ENCODE data around the gene PRAMEF11.
"Not testable (repeated sequence)": the region's sequence is repeated elsewhere in the genome, so short reads cannot be mapped to it uniquely, and the experiment has no call there.

PRAMEF11 gene

DNA sequence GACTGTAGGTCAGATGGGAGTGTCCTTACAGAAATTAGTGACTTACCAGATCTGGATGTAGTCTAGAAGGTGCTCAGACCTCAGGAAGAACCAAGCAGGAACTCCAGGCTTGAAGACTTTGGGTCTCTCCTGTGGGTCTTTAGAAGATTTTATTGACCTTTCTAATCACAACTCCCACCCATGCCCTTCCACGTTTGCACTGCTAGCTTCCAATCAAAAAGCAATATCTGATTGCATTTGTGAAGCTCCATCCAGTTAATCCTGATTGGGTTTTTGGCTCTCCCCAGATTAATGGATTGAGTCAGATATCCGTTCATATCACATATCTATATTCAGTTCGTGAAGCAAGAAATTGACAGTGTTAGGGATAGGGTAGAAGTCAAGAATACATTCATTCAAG, at the start of gene PRAMEF11:
Gene PRAMEF11 (minus strand): TSS at position 101 of the 400 bp plus-strand sequence. CDS start 2,621 bp downstream, outside the sequence.
- not testable (repeated sequence) for DNase-seq (ENCODE audit: low read depth in 4 of 4, low spot score in 1 of 4)

DNA sequence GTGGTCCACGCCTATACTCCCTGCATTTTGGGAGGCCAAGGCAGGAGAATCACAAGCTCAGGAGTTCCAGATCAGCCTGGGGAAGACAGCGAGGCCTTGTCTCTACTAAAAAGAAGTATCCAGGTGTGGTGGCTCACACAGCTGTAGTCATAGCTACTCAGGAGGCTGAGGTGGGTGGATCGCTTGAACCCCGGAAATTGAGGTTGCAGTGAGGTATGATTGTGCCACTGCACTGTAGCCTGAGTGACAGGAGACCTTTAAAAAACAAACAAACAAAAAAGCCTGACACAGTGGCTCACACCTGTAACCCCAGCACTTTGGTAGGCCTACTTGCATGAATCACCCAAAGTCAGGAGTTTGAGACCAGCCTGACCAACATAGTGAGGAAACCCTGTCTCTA, 47.2 kb upstream of the PRAMEF11 start:
- DNase-seq (ENCODE audit: low read depth in 4 of 4, low spot score in 1 of 4), result not testable (repeated sequence)

DNA sequence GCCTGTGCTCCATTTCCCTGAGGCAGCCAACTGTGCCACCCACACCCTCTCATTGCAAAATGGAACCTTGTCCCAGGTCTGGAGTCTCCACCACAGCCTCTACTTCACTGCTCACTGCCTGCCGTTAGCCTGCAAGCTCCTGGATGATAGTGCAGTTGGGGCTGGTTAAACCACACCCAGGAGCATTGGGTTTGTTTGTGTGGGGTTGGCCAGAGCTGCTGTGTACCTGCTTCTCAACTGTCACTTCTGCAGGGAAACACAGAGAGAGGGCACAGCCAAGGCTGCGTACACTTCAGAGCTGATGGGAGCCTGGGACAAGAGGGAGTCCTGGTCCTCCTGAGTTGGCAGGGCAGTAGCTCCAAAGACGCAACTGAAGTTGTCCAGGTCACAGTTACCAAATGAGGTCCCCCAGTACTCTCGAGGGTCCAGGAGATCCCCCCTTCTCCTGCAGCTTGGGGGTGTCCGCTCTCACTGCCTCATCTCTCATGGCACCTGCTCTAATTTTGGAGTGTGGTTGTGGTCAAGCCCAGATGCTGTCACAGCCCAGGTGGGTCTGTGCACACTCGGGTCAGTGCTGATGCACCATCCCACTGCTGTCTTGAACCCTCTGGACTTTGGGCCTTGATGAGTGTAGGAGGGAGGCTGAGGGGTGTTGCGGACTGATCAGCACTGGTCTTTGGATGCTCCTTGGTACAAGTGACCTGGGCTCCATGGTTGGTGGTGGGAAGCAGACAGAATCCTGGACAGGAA, 32.1 kb upstream of the PRAMEF11 start:
- not testable (repeated sequence) for DNase-seq (ENCODE audit: low read depth in 4 of 4, low spot score in 1 of 4)

DNA sequence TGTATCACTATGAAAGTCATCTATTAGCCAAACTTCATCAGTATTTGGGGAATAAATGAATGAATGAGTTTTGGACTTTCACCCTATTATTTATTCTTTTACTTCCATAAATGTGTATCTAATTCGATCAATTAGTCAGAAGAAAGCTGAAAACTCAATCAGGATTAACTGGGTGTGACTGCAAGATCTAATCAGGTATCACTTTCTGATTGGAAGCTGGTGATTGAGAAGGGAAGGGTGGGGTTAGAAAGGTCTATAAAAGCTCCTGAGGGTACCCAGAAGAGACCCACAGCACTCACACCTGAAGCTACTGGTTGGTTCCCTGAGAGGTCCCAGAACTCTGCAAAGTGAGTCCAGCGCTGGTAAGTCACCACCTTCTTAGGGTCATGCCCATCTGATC, 25.6 kb upstream of the PRAMEF11 start, which contains the start of gene PRAMEF2:
Gene PRAMEF2 (plus strand): TSS at position 301 of the 400 bp plus-strand sequence. CDS start 1,924 bp downstream, outside the sequence.
- not testable (repeated sequence) for DNase-seq (ENCODE audit: low read depth in 4 of 4, low spot score in 1 of 4)

DNA sequence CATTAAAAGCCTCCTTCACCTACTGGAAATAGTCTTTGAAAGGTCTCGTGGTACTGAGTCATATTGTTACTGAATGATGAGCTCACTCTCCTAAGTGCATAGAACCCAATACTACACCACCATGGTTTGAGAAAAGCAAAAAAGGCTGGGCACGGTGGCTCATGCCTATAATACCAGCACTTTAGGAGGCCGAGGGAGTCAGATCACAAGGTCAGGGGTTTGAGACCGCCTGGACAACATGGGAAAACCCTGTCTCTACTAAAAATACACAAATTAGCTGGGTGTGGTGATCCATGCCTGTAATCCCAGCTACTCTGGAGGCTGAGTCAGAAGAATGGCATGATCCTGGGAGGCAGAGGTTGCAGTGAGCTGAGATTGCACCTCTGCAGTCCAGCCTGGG, 20.6 kb upstream of the PRAMEF11 start:
- no peak for DNase-seq (ENCODE audit: low read depth in 4 of 4, low spot score in 1 of 4)

DNA sequence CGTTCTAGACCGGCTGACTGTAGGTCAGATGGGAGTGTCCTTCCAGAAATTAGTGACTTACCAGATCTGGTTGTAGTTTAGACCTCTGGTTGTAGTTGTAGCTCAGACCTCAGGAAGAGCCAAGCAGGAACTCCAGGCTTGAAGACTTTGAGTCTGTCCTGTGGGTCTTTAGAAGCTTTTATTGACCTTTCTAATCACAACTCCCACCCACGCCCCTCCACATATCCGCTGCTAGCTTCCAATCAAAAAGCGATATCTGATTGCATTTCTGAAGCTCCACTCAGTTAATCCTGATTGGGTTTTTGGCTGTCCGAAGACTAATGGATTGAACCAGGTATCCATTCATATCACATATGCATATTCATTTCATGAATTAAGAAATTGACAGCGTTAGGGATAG, 17.4 kb upstream of the PRAMEF11 start, which contains the start of gene HNRNPCL1:
Gene HNRNPCL1 (minus strand): TSS at position 101 of the 400 bp plus-strand sequence. CDS start 431 bp downstream, outside the sequence.
- not testable (repeated sequence) for DNase-seq (ENCODE audit: low read depth in 4 of 4, low spot score in 1 of 4)

DNA sequence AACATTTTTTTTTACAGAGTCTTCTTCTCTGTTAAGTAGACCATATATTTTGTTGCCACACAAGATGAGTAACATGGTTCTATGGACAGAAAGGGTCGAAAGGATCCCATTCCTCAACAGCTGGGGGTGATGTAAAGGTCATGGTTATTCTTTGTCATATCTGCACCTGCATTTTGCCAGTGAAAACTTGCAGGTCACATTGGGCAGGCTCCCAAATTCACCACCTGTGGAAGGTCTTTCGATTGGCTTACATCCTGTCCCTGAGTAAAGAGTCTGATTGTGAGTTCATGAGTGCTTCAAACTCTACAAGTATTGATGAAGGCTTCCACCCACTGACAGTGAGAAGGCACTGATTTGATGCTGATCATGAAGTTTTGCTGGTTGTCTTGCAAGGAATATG, 2.0 kb upstream of the PRAMEF11 start:
- DNase-seq (ENCODE audit: low read depth in 4 of 4, low spot score in 1 of 4), result not testable (repeated sequence)

DNA sequence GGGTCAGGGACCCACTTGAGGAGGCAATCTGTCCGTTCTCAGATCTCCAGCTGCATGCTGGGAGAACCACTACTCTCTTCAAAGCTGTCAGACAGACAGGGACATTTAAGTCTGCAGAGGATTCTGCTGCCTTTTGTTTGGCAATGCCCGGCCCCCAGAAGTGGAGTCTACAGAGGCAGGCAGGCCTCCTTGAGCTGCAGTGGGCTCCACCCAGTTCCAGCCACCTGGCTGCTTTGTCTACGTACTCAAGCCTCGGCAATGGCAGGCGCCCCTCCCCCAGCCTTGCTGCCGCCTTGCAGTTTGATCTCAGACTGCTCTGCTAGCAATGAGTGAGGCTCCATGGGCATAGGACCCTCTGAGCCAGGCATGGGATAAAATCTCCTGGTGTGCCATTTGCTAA, 12.1 kb downstream of the PRAMEF11 start:
- DNase-seq (ENCODE audit: low read depth in 4 of 4, low spot score in 1 of 4), result not testable (repeated sequence)

DNA sequence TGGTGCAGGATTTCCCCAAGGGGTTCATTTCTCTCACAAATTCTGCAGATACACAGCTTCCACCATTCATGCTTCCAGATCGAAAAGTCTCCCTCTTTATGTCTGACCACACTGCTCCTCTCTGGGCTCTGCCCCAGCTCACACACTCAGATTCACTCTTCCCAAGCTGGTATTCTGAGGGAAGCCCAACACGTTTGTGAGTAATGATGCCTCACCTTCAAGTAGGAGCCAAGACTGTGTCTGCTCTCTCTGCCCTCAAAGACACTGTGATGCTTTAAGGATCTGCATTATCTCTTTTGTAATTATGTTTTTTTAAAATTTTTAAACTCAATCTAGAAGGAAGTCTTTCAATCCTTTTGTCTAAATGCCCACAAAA, 19.8 kb downstream of the PRAMEF11 start:
- DNase-seq (ENCODE audit: low read depth in 4 of 4, low spot score in 1 of 4), result no peak

DNA sequence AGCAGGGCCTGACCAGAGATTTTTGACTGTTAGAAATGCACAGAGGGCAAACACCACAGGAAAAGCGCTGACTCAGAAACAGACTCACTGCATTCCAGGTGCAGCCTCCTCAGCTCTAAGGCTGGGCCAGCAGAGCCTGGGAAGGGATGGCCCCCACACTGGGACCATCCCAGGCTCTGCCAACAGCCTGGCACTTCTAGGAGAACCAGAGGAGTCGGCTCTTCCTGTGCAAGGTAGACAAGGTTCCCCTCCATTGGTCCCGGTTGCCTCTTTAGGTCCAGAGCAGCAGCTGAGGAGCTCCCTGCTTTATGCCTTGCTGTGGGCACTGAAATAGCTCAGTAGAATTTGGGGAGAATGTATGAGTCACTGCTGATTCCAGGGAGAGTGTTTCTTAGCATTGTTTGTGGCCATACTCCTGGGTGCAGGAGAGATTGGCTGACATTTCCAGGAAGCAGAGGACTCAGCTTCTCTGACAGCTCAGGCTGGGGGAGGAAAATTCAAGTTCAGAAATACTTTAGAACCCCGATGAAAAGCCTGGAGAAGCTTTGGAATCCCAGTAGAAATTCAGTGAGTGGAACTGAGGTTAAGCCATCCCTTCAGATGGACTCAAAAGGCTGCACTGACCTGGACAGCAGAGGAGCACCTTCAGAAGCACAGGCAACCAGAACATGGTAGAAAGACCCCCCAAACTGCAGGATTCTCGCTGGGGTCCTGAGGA, 20.4 kb downstream of the PRAMEF11 start:
- DNase-seq (ENCODE audit: low read depth in 4 of 4, low spot score in 1 of 4), result no peak

DNA sequence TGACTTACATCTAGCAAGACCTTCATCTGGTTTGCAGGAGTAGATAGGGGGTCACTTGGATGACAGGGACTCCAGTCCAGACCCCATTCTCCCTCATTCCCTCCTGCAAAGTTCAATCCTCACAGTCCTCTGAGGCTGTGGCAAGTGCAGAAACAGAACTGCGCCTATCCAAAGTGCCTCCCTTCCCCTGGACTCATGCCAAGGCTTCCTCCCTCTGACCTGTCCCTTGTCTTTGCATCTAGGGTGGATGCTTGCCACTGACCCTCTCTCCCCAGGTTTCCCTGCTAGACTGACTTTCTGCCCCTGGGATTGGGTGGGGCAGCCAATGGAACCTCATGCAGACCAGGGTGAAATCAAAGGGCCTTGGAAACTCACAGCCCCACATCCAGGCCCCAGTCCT, 21.3 kb downstream of the PRAMEF11 start:
- no peak for DNase-seq (ENCODE audit: low read depth in 4 of 4, low spot score in 1 of 4)

DNA sequence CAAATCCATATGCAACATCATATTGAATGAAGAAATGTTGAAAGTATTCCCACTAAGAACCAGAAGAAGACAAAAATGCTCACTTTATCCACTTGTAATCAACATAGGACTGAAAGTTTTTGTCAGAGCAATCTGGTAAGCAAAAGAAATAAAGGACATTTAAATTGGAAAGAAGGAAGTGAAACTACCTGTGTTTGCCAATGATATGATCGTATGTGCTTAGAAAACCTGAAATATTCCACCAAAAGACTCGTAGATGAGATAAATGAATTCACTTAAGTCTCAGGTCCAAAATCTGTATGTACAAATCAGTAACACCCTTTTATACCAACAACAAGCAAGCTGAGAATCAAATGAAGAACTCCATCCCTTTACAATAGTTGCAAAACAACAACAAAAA, 31.5 kb downstream of the PRAMEF11 start:
- DNase-seq (ENCODE audit: low read depth in 4 of 4, low spot score in 1 of 4), result no peak

DNA sequence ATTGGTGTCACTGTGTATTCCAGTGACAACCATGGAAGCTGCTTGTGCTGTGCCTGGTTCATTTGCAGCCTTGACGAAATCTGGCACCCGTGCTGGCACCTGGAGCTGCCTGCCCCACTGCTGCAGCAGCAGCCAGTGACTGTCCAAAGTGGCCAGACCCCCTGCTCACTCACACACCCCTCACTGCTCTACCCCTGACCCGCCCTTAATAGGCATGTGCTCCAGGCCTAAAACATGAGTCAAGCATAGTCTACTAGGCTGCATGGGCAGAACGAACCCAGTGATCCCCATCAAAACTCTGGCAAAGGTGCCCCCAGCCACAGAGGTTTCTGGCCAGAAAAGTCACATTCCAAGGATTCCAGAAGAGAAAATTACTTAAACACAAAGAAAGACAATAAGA, 32.3 kb downstream of the PRAMEF11 start:
- no peak for DNase-seq (ENCODE audit: low read depth in 4 of 4, low spot score in 1 of 4)

DNA sequence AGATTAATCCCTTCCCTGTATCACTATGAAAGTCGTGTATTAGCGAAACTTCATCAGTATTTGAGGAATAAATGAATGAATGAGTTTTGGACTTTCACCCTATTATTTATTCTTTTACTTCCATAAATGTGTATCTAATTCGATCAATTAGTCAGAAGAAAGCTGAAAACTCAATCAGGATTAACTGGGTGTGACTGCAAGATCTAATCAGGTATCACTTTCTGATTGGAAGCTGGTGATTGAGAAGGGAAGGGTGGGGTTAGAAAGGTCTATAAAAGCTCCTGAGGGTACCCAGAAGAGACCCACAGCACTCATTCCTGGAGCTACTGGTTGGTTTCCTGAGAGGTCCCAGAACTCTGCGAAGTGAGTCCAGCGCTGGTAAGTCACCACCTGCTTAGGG, 40.1 kb downstream of the PRAMEF11 start, which contains the start of gene PRAMEF1:
Gene PRAMEF1 (plus strand): TSS at position 301 of the 400 bp plus-strand sequence. CDS start 1,831 bp downstream, outside the sequence.
- not testable (repeated sequence) for DNase-seq (ENCODE audit: low read depth in 4 of 4, low spot score in 1 of 4)

DNA sequence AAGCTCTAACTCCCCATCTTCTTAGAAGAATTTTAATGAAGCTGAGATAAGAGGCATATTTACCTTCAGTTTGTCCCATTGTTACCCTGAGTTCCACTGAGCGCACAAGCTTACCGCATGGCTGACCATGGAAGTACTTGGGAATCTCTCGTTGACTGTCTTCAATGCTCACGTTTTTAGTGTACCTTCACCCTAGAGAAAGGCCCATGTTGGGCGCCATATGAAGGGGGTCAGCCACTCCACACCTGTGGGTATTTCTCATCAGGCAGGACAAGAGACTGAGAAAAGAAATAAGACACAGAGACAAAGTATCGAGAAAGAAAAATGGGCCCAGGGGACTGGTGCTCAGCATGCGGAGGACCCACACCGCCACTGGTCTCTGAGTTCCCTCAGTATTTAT, 46.5 kb downstream of the PRAMEF11 start:
- DNase-seq (ENCODE audit: low read depth in 4 of 4, low spot score in 1 of 4), result not testable (repeated sequence)

DNA sequence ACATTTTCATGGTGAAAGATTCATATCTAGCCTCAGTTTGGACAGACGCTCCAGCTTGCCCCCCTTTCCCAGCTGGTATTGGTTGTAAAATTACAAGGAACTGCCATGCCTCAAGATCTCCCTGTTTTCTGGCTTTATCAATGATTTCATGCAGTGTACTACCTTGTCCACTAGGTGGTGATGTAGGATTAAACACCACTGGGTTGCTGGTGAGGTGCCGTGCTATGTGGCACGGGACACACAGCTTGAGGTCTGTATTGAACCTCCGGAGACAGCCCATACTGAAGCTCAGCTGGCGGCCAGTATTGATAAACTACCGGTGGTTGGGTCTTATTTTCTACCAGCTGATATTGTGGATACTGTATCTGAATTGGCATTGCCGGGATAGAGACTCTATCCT, 47.4 kb downstream of the PRAMEF11 start:
- DNase-seq (ENCODE audit: low read depth in 4 of 4, low spot score in 1 of 4), result not testable (repeated sequence)

DNA sequence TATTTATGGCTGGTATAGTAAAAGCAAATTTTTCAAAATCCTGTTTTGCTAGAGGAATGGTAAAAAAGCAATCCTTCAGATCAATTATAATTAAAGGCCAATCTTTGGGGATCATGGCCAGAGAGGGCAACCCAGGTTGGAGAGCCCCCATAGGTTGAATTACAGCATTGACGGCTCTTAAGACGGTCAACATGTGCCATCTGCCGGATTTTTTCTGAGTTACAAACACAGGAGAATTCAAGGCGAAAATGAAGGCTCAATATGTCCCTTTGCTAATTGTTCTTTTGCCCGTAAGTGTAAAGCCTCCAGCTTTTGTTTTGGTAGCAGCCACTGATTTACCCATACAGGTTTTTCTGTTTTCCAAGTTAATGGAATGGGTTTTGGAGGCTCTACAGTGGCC, 49.7 kb downstream of the PRAMEF11 start:
- DNase-seq (ENCODE audit: low read depth in 4 of 4, low spot score in 1 of 4), result not testable (repeated sequence)

DNA sequence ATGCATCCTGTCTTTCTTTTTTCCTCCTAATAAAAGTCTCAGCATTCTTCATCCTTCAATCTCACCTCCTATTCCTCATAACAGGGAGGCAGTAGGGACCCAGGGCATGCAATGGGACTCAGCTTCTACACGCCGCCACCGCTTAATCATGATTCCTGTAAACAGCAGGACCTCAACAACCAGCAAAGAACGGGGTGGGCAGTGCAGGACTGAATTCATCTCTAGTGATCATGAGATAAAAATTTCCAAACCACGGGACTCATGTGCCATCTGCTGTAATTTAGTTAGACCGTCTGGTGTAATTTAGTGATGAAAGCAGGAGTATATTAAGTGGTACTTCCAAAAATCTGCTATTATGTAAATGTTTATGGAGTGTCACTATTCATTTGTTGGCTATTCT, 52.3 kb downstream of the PRAMEF11 start:
- no peak for DNase-seq (ENCODE audit: low read depth in 4 of 4, low spot score in 1 of 4)

DNA sequence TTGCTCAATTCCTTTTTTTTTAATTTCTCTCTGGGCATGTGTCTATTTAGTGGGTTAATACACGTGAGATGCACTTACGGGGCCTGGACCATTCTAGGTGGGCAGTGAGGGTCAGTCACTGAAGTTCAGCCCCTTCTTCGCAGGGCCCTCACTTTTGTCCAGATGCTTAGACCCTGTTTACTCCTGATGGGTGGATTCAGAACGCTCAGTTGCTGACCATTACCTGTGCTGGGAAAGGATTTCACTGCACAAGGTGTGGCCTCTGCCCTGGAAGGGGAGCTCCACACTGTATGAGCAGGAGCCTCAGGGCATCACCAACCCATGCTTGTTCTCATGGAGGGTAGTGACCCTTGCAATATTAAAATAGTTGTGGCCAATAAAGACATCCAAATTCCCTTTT, 53.1 kb downstream of the PRAMEF11 start:
- no peak for DNase-seq (ENCODE audit: low read depth in 4 of 4, low spot score in 1 of 4)

DNA sequence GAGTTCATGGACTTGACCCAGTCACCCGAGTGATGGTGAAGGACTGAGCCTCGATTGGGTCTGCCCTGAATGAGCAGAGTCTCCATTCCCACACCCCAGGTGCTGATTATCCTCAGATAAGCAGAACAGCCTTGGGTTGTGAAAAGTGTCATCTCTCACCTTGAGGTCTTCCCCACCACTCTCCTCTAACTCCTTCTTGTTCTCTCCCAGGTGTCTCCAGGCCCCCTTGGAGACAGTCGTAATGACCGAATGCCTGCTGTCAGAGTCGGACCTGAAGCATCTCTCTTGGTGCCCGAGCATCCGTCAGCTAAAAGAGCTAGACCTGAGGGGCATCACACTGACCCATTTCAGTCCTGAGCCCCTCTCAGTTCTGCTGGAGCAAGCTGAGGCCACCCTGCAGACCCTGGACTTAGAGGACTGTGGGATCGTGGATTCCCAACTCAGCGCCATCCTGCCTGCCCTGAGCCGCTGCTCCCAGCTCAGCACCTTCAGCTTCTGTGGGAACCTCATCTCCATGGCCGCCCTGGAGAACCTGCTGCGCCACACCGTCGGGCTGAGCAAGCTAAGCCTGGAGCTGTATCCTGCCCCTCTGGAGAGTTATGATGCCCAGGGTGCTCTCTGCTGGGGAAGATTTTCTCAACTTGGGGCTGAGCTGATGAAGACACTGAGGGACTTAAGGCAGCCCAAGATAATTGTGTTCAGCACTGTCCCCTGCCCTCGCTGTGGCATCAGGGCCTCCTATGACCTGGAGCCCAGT, 54.2 kb downstream of the PRAMEF11 start:
- no peak for DNase-seq (ENCODE audit: low read depth in 4 of 4, low spot score in 1 of 4)

DNA sequence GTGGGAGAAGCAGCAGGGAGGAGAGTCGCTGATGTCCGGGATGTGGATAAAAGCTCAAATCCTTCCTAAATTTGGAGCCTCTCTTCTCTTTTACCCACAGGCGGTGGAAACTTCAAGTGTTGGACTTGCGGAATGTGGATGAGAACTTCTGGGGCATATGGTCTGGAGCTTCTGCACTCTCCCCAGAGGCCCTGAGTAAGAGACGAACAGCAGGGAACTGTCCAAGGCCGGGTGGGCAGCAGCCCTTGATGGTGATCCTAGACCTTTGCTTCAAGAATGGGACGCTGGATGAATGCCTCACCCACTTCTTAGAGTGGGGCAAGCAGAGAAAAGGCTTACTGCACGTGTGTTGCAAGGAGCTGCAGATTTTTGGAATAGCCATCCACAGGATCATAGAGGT, 55.8 kb downstream of the PRAMEF11 start:
- no peak for DNase-seq (ENCODE audit: low read depth in 4 of 4, low spot score in 1 of 4)
